Heart right ventricle (tissue), 16 donors: Measurements from ENCODE around the gene DCHS1. TPM values are rescaled to one million over a fixed set of nuclear protein-coding genes. Genes with fewer than 3 reads are reported as not detected.
A peak's percentile ranks its signal among the peaks of the same experiment; 100 is the strongest.

Source experiments
- ATAC-seq, 8 donors: fragments of 200-7000 bp; cut with Tn5 transposase; one replicate each; pipeline ENCODE4 v1.9.1; 2020; ENCODE audit warnings: mild to moderate bottlenecking in 8 of 8, moderate library complexity in 8 of 8, moderate number of reproducible peaks in 1 of 8
- DNase-seq, 2 donors: peaks; one replicate each; pipeline ENCODE4 v3.0.0-alpha.2; 2020
- H3K27ac ChIP-seq, 10 donors: fragments of 200-600 bp; sonication (generic) in 2 of 10; one replicate each; pipeline versions ENCODE4 v1.5.0 to v1.8.0; 2020 to 2022; ENCODE audit warnings: mild to moderate bottlenecking in 3 of 10
- H3K27me3 ChIP-seq, 7 donors: fragments of 200-600 bp; one replicate each; pipeline ENCODE4 v1.8.0; 2021 to 2022; ENCODE audit warnings: mild to moderate bottlenecking in 2 of 7
- H3K36me3 ChIP-seq, 9 donors: fragments of 200-600 bp; sonication (generic) in 1 of 9; one replicate each; pipeline versions ENCODE4 v1.5.0 to v1.8.0; 2020 to 2022; ENCODE audit warnings: mild to moderate bottlenecking in 2 of 9
- H3K4me1 ChIP-seq, 9 donors: fragments of 200-600 bp; sonication (generic) in 1 of 9; one replicate each; pipeline versions ENCODE4 v1.5.0 to v1.8.0; 2020 to 2022; ENCODE audit warnings: mild to moderate bottlenecking in 4 of 9
- H3K4me3 ChIP-seq, 10 donors: fragments of 200-600 bp; sonication (generic) in 2 of 10; one replicate each; pipeline versions ENCODE4 v1.5.0 to v1.8.0; 2020 to 2022; ENCODE audit warnings: mild to moderate bottlenecking in 7 of 10, moderate library complexity in 2 of 10
- H3K9me3 ChIP-seq, 11 donors: fragments of 200-600 bp in 10 of 11; sonication (generic) in 2 of 11; one replicate each; pipeline versions ENCODE4 v1.5.0 to v1.8.0; 2013 to 2022; ENCODE audit warnings: mild to moderate bottlenecking in 2 of 11, control low read depth in 1 of 11, moderate library complexity in 1 of 11
- WGBS, 2 donors: extraction: QIAGEN DNeasy Blood & Tissue Kit; methylation state at CpG; one replicate each; pipeline ENCODE4 v1.1.7; 2013; ENCODE audit warnings: inconsistent platforms in 1 of 2; 5-methylcytosine and 5-hydroxymethylcytosine counted together
- intact Hi-C, 10 donors: fragments of 100-400 bp; cut with DNase I; formaldehyde crosslinking; loops; one replicate each; pipeline versions ENCODE4 v1.11.1 to v1.14.2; 2022
- polyA plus RNA-seq, 2 donors: library from polyadenylated mRNA; stranded (reverse); fragments of 200-250 nt; gene quantifications; one replicate each; pipeline ENCODE4 v1.2.3, GENCODE V29; 2013
- total RNA-seq, 10 donors: library from RNA; stranded (reverse); fragmentation: NEBNext Ultra II Directional in 3 of 10; extraction: Animal tissue kit (Norgen Biotek cat#: 25700) in 3 of 10; gene quantifications; one replicate each; pipeline versions ENCODE4 v1.2.1 to v1.2.4, GENCODE V29; 2021 to 2023
- TF ChIP-seq, protein P1 (sequence below), 9 donors: fragments of 200-600 bp; sonication (generic) in 2 of 9; IDR thresholded peaks; one replicate each; pipeline versions ENCODE4 v1.5.0 to v1.8.0; 2021 to 2022; ENCODE audit warnings: antibody characterized with exemption in 9 of 9, mild to moderate bottlenecking in 5 of 9, moderate library complexity in 1 of 9
- donor health status: Arrhythmogenic right ventricular cardiomyopathy.
- donor health status: ischemic (EF 13 %, LVEDD 7.1; RV severe dilation, severe dysfunction).
- donor health status: healthy with polysubstance abuse.
- donor health status: DM: no; HTN: yes; CAD: no.
- donor health status: DM: no; HTN: no; CAD: no.
- donor health status: ischemic (EF 25% LVEDD 6.9; RV normal size, moderate dysfunction).
- donor health status: ischemic (EF 25% LVEDD 5.7; RV mildly dilated, moderate dysfunction).
- donor health status: healthy.
- donor health status: DM: yes; HTN: yes; CAD: no.
- donor health status: Ischemic cardiomyopathy.
- donor health status: ischemic (EF 35%, LVEDD 5.7; RV mildly dilated, moderate dysfunction).
- donor health status: nonischemic (EF 11% LVEDD 7.7; RV severe dilation, severe dysfunction).
- donor health status: DM: yes; HTN: yes; CAD: no.
- donor health status: PGD.
- donor health status: ischemic (EF 29% LVEDD 5.4; RV normal size, mild dysfunction).
- donor health status: nonischemic (EF 23%, LVEDD 6.1; RV moderate dilation, normal function).

Gene DCHS1
- total and polyA plus RNA-seq, 12 donors = 4.1 to 12.4 (median 8.2) TPM

DNA sequence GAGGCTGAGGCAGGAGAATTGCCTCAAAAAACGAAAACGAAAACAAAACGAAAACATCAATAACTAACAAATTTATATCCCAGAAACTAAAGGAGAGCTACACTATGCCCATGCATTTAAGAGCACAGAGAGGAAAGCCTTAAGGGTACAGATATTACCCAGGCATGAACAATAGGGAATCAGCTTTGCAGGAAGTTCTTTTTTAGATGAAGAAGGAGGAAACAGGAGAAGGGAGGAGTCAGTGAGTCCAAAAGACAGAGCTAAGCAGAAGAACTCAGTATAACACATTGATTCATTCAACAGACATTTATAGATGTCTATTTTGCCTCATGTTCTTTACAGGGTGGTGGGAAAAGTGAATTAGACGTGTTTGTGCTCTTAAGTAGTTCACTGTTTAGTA, 19.3 kb upstream of the DCHS1 start:
- 67 to 70% methylated on average over 4 of the region's 4 CpGs for whole genome bisulfite sequencing, 2 donors
- intact Hi-C loops = loop anchor here in 2 of 10 donors (5.0 to 10.0 kb wide), 2 partner anchors 38 to 60 kb away; partner anchors contain the start of genes TAF10 (in 1 of the 2) and TPP1 (in 1 of the 2)
- peak overlapping the region in 9 of 10 donors; percentile 36 to 82 (median 60) for H3K27ac ChIP-seq

DNA sequence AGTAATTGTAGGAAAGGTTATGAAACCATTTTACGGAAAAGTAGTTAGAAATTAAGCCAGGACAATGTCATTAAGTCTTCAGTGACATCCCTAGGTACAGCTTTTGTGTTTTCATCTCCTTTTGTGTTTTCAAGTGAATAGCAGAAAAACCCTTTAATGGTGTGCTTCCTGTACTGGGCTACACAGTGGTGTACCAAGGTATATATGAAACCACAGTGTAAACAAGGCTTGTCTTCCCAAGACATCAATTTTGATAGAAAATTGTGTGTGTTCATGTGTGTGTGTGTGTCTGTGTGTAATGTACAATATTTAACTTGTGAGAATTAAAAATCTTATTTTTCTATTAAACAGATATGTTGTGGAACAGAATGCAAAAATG, 18.6 kb upstream of the DCHS1 start:
- Histone ChIP-seq H3K27me3 (no peaks in the 10 kb centered on the region), H3K9me3 (no peaks in the 10 kb centered on the region), H3K4me3 (no peak overlapping the region), H3K4me1 (peaks cover 0 to 24% (median 10%) of the 10 kb centered on the region in 9 donors), H3K27ac (peak overlapping the region in 9 of 10 donors; percentile 36 to 82 (median 60)), H3K36me3 (peaks cover 0 to 2% (median 0%) of the 10 kb centered on the region in 9 donors)
- intact Hi-C loops = loop anchor here in 1 of 10 donors (10.0 kb wide), 1 partner anchor 59 kb away; the partner anchor contains the start of genes TAF10 and TPP1
- TF ChIP-seq, protein P1, sequence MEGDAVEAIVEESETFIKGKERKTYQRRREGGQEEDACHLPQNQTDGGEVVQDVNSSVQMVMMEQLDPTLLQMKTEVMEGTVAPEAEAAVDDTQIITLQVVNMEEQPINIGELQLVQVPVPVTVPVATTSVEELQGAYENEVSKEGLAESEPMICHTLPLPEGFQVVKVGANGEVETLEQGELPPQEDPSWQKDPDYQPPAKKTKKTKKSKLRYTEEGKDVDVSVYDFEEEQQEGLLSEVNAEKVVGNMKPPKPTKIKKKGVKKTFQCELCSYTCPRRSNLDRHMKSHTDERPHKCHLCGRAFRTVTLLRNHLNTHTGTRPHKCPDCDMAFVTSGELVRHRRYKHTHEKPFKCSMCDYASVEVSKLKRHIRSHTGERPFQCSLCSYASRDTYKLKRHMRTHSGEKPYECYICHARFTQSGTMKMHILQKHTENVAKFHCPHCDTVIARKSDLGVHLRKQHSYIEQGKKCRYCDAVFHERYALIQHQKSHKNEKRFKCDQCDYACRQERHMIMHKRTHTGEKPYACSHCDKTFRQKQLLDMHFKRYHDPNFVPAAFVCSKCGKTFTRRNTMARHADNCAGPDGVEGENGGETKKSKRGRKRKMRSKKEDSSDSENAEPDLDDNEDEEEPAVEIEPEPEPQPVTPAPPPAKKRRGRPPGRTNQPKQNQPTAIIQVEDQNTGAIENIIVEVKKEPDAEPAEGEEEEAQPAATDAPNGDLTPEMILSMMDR (IDR thresholded peaks at IDR 0.05) = no peak
- ATAC-seq = no peak
- WGBS, 2 donors = 90 to 93% methylated on average over 1 of the region's 1 CpG
- DNase-seq = no peak

More for the DNA sequence above, 19.3 kb upstream of the DCHS1 start:
- Histone ChIP-seq H3K4me1 (peaks cover 0 to 27% (median 10%) of the 10 kb centered on the region in 9 donors), H3K27me3 (no peaks in the 10 kb centered on the region), H3K4me3 (no peak overlapping the region), H3K9me3 (no peaks in the 10 kb centered on the region), H3K36me3 (peaks cover 0 to 8% (median 0%) of the 10 kb centered on the region in 9 donors)
- TF ChIP-seq, protein P1 (IDR thresholded peaks at IDR 0.05) = no peak
- ATAC-seq (peak in 7 of 8 donors; percentile 54 to 76 (median 66)), DNase-seq (no peak)

DNA sequence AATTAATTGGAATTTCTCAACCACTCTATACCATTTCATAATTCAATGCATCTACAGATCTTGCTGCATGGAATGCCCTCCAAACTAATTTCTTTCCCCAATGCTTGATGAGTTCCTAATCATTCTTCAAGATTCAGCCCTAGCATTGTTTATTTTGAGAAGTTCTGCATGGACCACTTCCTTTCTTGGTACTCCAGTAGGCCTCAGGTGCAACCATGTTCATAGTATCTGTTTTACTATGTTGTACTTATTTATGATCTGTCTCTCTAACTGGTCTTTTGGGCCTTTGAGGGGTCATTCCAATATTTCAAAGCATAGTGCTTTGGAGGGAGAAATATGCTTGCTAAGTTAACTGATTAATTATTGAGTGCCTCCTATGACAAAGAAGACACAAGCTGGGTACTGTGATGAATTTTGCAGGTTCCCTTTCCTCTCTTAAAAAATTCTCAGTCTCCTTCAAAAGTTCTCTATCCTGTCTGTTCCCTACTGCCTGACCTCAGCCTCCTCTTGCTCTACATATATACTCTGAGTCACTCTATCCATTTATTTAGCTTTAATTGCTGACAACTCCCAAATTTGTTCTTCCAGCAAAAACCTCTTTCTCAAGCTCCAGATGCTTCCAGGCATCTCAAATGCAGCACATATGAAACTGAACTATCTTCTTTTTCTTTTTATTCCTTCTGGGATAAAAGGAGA, 18.1 kb upstream of the DCHS1 start:
- peak overlapping the region in 4 of 10 donors; percentile 60 to 82 (median 77) for H3K27ac ChIP-seq
- intact Hi-C loops = loop anchor here in 1 of 10 donors (10.0 kb wide), 1 partner anchor 59 kb away; the partner anchor contains the start of genes TAF10 and TPP1
- TF ChIP-seq, protein P1 (IDR thresholded peaks at IDR 0.05) = no peak
- ATAC-seq = no peak
- DNase-seq = no peak
- peaks cover 0 to 23% (median 10%) of the 10 kb centered on the region in 9 donors for H3K4me1 ChIP-seq
- no peak overlapping the region for H3K4me3 ChIP-seq
- no peaks in the 10 kb centered on the region for H3K36me3 ChIP-seq
- H3K9me3 ChIP-seq = no peaks in the 10 kb centered on the region
- no peaks in the 10 kb centered on the region for H3K27me3 ChIP-seq

DNA sequence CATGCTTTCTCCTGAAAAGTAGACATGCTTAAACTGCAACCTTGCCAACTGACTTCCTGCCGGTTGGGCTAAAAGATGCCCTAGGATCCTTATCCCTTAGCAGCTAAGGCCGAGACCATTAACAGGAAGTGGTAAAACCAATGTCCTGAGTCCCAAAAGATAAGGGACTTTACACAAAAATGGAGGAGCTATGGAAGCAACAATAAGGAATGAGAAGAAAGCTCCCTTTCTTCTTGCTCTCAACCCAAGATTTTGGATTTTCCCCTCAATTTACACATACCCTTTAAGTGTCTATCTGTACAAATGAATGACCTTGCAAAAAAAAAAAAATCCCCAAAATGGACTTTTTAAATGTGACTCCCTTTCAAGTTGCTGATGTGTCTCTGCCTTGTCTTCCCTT, 16.4 kb upstream of the DCHS1 start:
- ATAC-seq (no peak), DNase-seq (no peak)
- H3K36me3 ChIP-seq = no peaks in the 10 kb centered on the region
- 79 to 83% methylated on average over 2 of the region's 2 CpGs for WGBS, 2 donors
- intact Hi-C loops = loop anchor here in 1 of 10 donors (10.0 kb wide), 1 partner anchor 57 kb away; the partner anchor contains the start of genes TAF10 and TPP1
- no peak overlapping the region for H3K4me3 ChIP-seq
- no peaks in the 10 kb centered on the region for H3K27me3 ChIP-seq
- TF ChIP-seq, protein P1 (IDR thresholded peaks at IDR 0.05) = no peak
- H3K27ac ChIP-seq = no peak overlapping the region
- no peaks in the 10 kb centered on the region for H3K9me3 ChIP-seq
- H3K4me1 ChIP-seq = peaks cover 0 to 24% (median 14%) of the 10 kb centered on the region in 9 donors
